GM12878 (cell line): ENCODE results near the gene ITPR2.

Experiments
- CEBPB ChIP-seq, 2 experiments: fragments of 150-350 bp in 1 of 2; IDR thresholded peaks; 2 replicates each; pipeline ENCODE4 v1.6.1; 2012 to 2014; ENCODE audit warnings: low read depth in 2 of 2, low read length in 2 of 2, borderline replicate concordance in 1 of 2, inconsistent platforms in 1 of 2
- TF ChIP-seq, protein P1 (sequence below), 3 experiments: IDR thresholded peaks in 2 of 3; conservative IDR thresholded peaks in 1 of 3; 2 replicates each; pipeline ENCODE4 v1.5.1; 2011; ENCODE audit warnings: low read depth in 3 of 3, low read length in 3 of 3, mild to moderate bottlenecking in 3 of 3, control low read depth in 2 of 3, moderate library complexity in 2 of 3, inconsistent platforms in 1 of 3, mixed read lengths in 1 of 3; ENCODE audit not compliant: control insufficient read depth in 2 of 3, insufficient read depth in 1 of 3; ENCODE audit errors: extremely low read depth in 1 of 3
- TF ChIP-seq, protein P2 (sequence below): fragments of 450-650 bp; IDR thresholded peaks from 2 replicates; pipeline ENCODE4 v1.6.1; 2016; ENCODE audit warnings: mild to moderate bottlenecking, moderate library complexity, borderline replicate concordance
- TF ChIP-seq, protein P3 (sequence below): IDR thresholded peaks from 2 replicates; pipeline ENCODE4 v1.6.1; 2012; ENCODE audit warnings: low read depth, low read length, improper control_type of control experiment
- TF ChIP-seq, protein P4 (sequence below): fragments of 450-650 bp; IDR thresholded peaks from 2 replicates; pipeline ENCODE4 v1.6.1; 2017; ENCODE audit warnings: mild to moderate bottlenecking, moderate library complexity

DNA sequence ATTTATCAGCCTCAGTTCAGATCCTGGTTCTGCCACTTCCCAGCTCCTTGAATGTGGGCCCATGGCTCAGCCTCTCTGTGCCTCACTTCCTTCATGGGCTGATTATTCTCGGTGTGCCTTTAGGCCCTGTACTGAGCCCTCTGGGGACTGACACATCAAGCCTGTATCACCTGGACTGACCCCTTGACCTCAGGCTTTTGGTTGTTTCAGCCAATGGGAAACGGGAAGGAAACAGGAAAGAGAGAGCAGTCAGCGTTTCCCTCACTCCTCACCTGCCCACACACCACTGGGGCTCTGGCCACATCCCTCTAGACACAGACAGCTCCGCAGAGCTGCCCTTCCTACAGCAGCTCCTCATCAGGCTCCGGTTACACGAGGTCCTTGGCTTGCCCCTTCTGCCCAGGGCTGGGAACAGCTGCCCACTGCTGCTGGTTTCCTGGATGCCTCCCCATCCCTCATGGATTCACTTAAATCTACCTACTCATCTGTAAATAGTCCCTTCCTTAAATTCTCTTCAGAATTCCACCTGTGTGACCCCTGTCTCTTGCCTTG lies 37.0 kb upstream of the ITPR2 start:
- TF ChIP-seq, protein P1, sequence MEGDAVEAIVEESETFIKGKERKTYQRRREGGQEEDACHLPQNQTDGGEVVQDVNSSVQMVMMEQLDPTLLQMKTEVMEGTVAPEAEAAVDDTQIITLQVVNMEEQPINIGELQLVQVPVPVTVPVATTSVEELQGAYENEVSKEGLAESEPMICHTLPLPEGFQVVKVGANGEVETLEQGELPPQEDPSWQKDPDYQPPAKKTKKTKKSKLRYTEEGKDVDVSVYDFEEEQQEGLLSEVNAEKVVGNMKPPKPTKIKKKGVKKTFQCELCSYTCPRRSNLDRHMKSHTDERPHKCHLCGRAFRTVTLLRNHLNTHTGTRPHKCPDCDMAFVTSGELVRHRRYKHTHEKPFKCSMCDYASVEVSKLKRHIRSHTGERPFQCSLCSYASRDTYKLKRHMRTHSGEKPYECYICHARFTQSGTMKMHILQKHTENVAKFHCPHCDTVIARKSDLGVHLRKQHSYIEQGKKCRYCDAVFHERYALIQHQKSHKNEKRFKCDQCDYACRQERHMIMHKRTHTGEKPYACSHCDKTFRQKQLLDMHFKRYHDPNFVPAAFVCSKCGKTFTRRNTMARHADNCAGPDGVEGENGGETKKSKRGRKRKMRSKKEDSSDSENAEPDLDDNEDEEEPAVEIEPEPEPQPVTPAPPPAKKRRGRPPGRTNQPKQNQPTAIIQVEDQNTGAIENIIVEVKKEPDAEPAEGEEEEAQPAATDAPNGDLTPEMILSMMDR (IDR thresholded peaks at IDR 0.05 in 2 of 3, conservative IDR thresholded peaks at IDR 0.05 in 1 of 3; ENCODE audit: control insufficient read depth in 2 of 3, extremely low read depth in 1 of 3, insufficient read depth in 1 of 3, low read depth in 3 of 3, low read length in 3 of 3) = no peak
- TF ChIP-seq, protein P2, sequence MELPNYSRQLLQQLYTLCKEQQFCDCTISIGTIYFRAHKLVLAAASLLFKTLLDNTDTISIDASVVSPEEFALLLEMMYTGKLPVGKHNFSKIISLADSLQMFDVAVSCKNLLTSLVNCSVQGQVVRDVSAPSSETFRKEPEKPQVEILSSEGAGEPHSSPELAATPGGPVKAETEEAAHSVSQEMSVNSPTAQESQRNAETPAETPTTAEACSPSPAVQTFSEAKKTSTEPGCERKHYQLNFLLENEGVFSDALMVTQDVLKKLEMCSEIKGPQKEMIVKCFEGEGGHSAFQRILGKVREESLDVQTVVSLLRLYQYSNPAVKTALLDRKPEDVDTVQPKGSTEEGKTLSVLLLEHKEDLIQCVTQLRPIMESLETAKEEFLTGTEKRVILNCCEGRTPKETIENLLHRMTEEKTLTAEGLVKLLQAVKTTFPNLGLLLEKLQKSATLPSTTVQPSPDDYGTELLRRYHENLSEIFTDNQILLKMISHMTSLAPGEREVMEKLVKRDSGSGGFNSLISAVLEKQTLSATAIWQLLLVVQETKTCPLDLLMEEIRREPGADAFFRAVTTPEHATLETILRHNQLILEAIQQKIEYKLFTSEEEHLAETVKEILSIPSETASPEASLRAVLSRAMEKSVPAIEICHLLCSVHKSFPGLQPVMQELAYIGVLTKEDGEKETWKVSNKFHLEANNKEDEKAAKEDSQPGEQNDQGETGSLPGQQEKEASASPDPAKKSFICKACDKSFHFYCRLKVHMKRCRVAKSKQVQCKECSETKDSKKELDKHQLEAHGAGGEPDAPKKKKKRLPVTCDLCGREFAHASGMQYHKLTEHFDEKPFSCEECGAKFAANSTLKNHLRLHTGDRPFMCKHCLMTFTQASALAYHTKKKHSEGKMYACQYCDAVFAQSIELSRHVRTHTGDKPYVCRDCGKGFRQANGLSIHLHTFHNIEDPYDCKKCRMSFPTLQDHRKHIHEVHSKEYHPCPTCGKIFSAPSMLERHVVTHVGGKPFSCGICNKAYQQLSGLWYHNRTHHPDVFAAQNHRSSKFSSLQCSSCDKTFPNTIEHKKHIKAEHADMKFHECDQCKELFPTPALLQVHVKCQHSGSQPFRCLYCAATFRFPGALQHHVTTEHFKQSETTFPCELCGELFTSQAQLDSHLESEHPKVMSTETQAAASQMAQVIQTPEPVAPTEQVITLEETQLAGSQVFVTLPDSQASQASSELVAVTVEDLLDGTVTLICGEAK = no peak
- TF ChIP-seq, protein P3, sequence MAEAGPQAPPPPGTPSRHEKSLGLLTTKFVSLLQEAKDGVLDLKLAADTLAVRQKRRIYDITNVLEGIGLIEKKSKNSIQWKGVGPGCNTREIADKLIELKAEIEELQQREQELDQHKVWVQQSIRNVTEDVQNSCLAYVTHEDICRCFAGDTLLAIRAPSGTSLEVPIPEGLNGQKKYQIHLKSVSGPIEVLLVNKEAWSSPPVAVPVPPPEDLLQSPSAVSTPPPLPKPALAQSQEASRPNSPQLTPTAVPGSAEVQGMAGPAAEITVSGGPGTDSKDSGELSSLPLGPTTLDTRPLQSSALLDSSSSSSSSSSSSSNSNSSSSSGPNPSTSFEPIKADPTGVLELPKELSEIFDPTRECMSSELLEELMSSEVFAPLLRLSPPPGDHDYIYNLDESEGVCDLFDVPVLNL = no peak
- TF ChIP-seq, protein P4, sequence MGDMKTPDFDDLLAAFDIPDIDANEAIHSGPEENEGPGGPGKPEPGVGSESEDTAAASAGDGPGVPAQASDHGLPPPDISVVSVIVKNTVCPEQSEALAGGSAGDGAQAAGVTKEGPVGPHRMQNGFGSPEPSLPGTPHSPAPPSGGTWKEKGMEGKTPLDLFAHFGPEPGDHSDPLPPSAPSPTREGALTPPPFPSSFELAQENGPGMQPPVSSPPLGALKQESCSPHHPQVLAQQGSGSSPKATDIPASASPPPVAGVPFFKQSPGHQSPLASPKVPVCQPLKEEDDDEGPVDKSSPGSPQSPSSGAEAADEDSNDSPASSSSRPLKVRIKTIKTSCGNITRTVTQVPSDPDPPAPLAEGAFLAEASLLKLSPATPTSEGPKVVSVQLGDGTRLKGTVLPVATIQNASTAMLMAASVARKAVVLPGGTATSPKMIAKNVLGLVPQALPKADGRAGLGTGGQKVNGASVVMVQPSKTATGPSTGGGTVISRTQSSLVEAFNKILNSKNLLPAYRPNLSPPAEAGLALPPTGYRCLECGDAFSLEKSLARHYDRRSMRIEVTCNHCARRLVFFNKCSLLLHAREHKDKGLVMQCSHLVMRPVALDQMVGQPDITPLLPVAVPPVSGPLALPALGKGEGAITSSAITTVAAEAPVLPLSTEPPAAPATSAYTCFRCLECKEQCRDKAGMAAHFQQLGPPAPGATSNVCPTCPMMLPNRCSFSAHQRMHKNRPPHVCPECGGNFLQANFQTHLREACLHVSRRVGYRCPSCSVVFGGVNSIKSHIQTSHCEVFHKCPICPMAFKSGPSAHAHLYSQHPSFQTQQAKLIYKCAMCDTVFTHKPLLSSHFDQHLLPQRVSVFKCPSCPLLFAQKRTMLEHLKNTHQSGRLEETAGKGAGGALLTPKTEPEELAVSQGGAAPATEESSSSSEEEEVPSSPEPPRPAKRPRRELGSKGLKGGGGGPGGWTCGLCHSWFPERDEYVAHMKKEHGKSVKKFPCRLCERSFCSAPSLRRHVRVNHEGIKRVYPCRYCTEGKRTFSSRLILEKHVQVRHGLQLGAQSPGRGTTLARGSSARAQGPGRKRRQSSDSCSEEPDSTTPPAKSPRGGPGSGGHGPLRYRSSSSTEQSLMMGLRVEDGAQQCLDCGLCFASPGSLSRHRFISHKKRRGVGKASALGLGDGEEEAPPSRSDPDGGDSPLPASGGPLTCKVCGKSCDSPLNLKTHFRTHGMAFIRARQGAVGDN = no peak
- TF ChIP-seq CEBPB (IDR thresholded peaks at IDR 0.05; ENCODE audit: borderline replicate concordance in 1 of 2, low read depth in 2 of 2, low read length in 2 of 2) = no peak
